ENCODE results near the gene PARP11.

- TF ChIP-seq CTCF (conservative IDR thresholded peaks at IDR 0.05; ENCODE audit: low read length) (no peak), EZH2phosphoT487 (IDR thresholded peaks at IDR 0.05; ENCODE audit: borderline replicate concordance) (no peak)
Measured at GRCh38 chr12:3805077-3805476, 68.1 kb downstream of the PARP11 start.
